SK-N-SH (cell line): ENCODE data around the gene TMA7.

Source experiments
- CTCF ChIP-seq: fragments of 200-600 bp; sonication (generic); IDR thresholded peaks from 2 replicates; pipeline ENCODE4 v1.6.1; 2017; ENCODE audit warnings: antibody characterized with exemption, mild to moderate bottlenecking, moderate library complexity
- REST ChIP-seq: IDR thresholded peaks from 2 replicates; pipeline ENCODE4 v1.6.1; 2012; ENCODE audit warnings: mild to moderate bottlenecking, low read depth, low read length, moderate library complexity
- RFX5 ChIP-seq: IDR thresholded peaks from 2 replicates; pipeline ENCODE4 v1.6.1; 2012; ENCODE audit warnings: mild to moderate bottlenecking, improper control_type of control experiment, low read length

- no peak for TF ChIP-seq REST
- no peak for TF ChIP-seq CTCF
- TF ChIP-seq RFX5 = no peak
These were observed 5.3 kb upstream of the TMA7 start for GRCh38 chr3:48434591-48435222.
